ENCODE measurements around the gene KCNH8. TPM values are rescaled to one million over a fixed set of nuclear protein-coding genes. Genes with fewer than 3 reads are reported as not detected.

The KCNH8 gene
- total RNA-seq, 1 experiment from 2014 or later: 0.12 TPM

DNA sequence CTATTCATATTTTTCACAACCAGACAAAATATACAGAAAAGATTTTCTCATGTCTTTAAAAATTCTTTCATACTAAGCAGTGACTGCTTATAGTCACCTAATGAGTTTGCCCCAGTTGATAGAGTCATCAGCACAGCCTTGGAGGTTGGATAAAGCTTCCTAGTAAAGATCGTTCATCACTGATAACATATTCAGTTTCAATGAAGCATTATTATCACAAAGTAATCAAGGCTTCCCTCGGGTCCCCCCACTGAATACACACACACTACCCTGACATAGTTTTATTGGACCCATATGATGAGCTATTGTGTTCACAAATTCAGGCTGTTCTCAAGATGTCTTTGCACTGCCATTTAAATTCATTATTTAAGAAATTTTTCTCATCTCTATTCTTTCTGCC is 297.8 kb downstream of the KCNH8 start:
- H3K36me3 ChIP-seq (ENCODE audit: control insufficient read depth in 1 of 2, insufficient read depth in 2 of 2, low read length in 2 of 2): no peaks in the 10 kb centered on the region
- H3K9ac ChIP-seq (ENCODE audit: low read length): no peak overlapping the region
- no TSS peak for BruUV-seq (replicated peaks)
- RAD21 ChIA-PET (ENCODE audit: low non-redundant PET in 1 of 2, low total read pairs in 2 of 2, uncharacterized antibody in 2 of 2, unreplicated experiment in 2 of 2): no interaction called here
- H3K79me2 ChIP-seq (ENCODE audit: insufficient read depth, low read length): no peaks in the 10 kb centered on the region
- no peaks in the 10 kb centered on the region for H4K20me1 ChIP-seq (ENCODE audit: insufficient read depth)
- intact Hi-C loops (cut with micrococcal nuclease): no loop called here
- TF ChIP-seq, protein P1, sequence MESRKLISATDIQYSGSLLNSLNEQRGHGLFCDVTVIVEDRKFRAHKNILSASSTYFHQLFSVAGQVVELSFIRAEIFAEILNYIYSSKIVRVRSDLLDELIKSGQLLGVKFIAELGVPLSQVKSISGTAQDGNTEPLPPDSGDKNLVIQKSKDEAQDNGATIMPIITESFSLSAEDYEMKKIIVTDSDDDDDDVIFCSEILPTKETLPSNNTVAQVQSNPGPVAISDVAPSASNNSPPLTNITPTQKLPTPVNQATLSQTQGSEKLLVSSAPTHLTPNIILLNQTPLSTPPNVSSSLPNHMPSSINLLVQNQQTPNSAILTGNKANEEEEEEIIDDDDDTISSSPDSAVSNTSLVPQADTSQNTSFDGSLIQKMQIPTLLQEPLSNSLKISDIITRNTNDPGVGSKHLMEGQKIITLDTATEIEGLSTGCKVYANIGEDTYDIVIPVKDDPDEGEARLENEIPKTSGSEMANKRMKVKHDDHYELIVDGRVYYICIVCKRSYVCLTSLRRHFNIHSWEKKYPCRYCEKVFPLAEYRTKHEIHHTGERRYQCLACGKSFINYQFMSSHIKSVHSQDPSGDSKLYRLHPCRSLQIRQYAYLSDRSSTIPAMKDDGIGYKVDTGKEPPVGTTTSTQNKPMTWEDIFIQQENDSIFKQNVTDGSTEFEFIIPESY (IDR thresholded peaks at IDR 0.05; ENCODE audit: extremely low read depth, insufficient replicate concordance, low read length): no peak
- TF ChIP-seq CBX3 (IDR thresholded peaks at IDR 0.05; ENCODE audit: low read depth): no peak
- no peak for TF ChIP-seq SP1 (IDR thresholded peaks at IDR 0.05; ENCODE audit: low read depth)
- no peak for TF ChIP-seq JUND (IDR thresholded peaks at IDR 0.05)
- TF ChIP-seq TCF7L2 (IDR thresholded peaks at IDR 0.05; ENCODE audit: borderline replicate concordance, extremely low read depth, insufficient read depth, insufficient read length): no peak
- no peak for TF ChIP-seq YY1 (IDR thresholded peaks at IDR 0.05; ENCODE audit: extremely low read depth, insufficient replicate concordance, low read depth, low read length)
- no peak for TF ChIP-seq ELF1 (IDR thresholded peaks at IDR 0.05; ENCODE audit: borderline replicate concordance, low read depth)
- H3K4me2 ChIP-seq (ENCODE audit: low read length): no peak overlapping the region
- peaks cover 0 to 6% of the 10 kb centered on the region in 2 experiments; a peak in 2 of 4 replicates for H3K9me3 ChIP-seq (ENCODE audit: control insufficient read depth in 1 of 2, insufficient read depth in 1 of 2, low read depth in 1 of 2, low read length in 2 of 2)
- DNase-seq (ENCODE audit: low read depth, low spot score) (no peak), ATAC-seq (no peak)
- no peaks in the 10 kb centered on the region for H3K9me2 ChIP-seq (ENCODE audit: insufficient read depth)
- H3K27me3 ChIP-seq (ENCODE audit: insufficient read depth, low read length): no peaks in the 10 kb centered on the region
- CTCF ChIA-PET: no interaction called here
- H2AFZ ChIP-seq (ENCODE audit: low read depth, low read length, poor library complexity, severe bottlenecking): no peak overlapping the region
- no peak overlapping the region for H3K4me3 ChIP-seq (replicated peaks in 1 of 2; ENCODE audit: low read depth in 1 of 2, low read length in 2 of 2)
- no peak overlapping the region for H3K27ac ChIP-seq (ENCODE audit: low read depth, low read length)
- POLR2A ChIA-PET: no interaction called here
- no peaks in the 10 kb centered on the region for H3K4me1 ChIP-seq (ENCODE audit: control insufficient read depth in 1 of 2, insufficient read depth in 2 of 2, low read length in 2 of 2)

DNA sequence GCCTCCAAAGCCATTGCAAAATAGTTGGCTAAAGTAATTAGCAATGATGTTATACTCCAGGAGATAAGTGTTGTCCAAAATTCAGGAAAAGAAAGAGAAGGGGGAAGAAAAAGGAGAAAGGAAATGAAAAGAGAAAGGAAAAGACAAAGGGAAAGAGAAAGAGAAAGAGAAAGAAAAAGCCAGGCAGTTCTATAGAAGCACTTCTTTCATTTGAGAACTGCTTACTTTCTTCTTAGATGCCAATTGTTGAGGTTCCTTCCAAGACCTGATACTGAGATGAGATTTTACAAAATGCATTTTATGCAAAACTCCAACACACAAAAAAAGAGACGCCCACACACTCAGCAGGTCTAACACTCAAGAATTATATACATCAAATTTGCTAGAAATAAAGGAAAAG is 298.4 kb downstream of the KCNH8 start:
- Histone ChIP-seq H3K4me3 (replicated peaks in 1 of 2; ENCODE audit: low read depth in 1 of 2, low read length in 2 of 2) (no peak overlapping the region), H2AFZ (ENCODE audit: low read depth, low read length, poor library complexity, severe bottlenecking) (no peak overlapping the region), H3K4me1 (ENCODE audit: control insufficient read depth in 1 of 2, insufficient read depth in 2 of 2, low read length in 2 of 2) (no peaks in the 10 kb centered on the region), H3K9ac (ENCODE audit: low read length) (no peak overlapping the region), H3K27ac (ENCODE audit: low read depth, low read length) (no peak overlapping the region), H3K79me2 (ENCODE audit: insufficient read depth, low read length) (no peaks in the 10 kb centered on the region), H3K27me3 (ENCODE audit: insufficient read depth, low read length) (no peaks in the 10 kb centered on the region), H3K36me3 (ENCODE audit: control insufficient read depth in 1 of 2, insufficient read depth in 2 of 2, low read length in 2 of 2) (no peaks in the 10 kb centered on the region), H3K4me2 (ENCODE audit: low read length) (no peak overlapping the region), H3K9me3 (ENCODE audit: control insufficient read depth in 1 of 2, insufficient read depth in 1 of 2, low read depth in 1 of 2, low read length in 2 of 2) (peaks cover 0 to 4% of the 10 kb centered on the region in 2 experiments; a peak in 2 of 4 replicates), H4K20me1 (ENCODE audit: insufficient read depth) (no peaks in the 10 kb centered on the region), H3K9me2 (ENCODE audit: insufficient read depth) (no peaks in the 10 kb centered on the region)
- POLR2A ChIA-PET: no interaction called here
- DNase-seq (ENCODE audit: low read depth, low spot score): no peak
- RAD21 ChIA-PET (ENCODE audit: low non-redundant PET in 1 of 2, low total read pairs in 2 of 2, uncharacterized antibody in 2 of 2, unreplicated experiment in 2 of 2): no interaction called here
- intact Hi-C loops (cut with micrococcal nuclease): no loop called here
- BruUV-seq (replicated peaks): no TSS peak
- CTCF ChIA-PET: no interaction called here
- no peak for ATAC-seq
- no peak for TF ChIP-seq POLR2A (IDR thresholded peaks at IDR 0.05; ENCODE audit: borderline replicate concordance, extremely low read depth, insufficient read depth, insufficient read length)

Data from HCT116 (cell line).